H1 (cell line): Measurements from ENCODE around the gene MYO1F. TPM values are rescaled to one million over a fixed set of nuclear protein-coding genes. Genes with fewer than 3 reads are reported as not detected.

Experiments used
- CTCF ChIA-PET: fragments of 300-600 bp; sonication (Branson Sonifier 250); formaldehyde crosslinking; loops from one replicate; lab custom pipeline; 2021; ENCODE audit not compliant: partially characterized antibody; lab: Charles Lee
- POLR2A ChIA-PET: fragments of 300-600 bp; sonication (Branson Sonifier 250); formaldehyde crosslinking; loops from one replicate; lab custom pipeline; 2021; ENCODE audit warnings: inconsistent platforms; ENCODE audit not compliant: partially characterized antibody; lab: Charles Lee
- DNase-seq, 2 experiments: peaks; one replicate each; pipeline versions ENCODE4 v3.0.0 to v3.0.0-alpha.2; 2010 to 2022; ENCODE audit warnings: low spot score in 2 of 2, low read depth in 1 of 2, mixed read lengths in 1 of 2
- FAIRE-seq: peaks from 2 replicates; lab custom pipeline; 2011; peaks lifted over from hg19 to GRCh38; lab: Jason Lieb, UNC
- H2AFZ ChIP-seq: 2 replicates; pipeline ENCODE4 v1.8.1; 2012; ENCODE audit warnings: low read length, inconsistent platforms
- H2AK5ac ChIP-seq: 2 replicates; pipeline ENCODE4 v1.6.1; 2013; ENCODE audit warnings: low read depth, low read length
- H2BK120ac ChIP-seq: replicated peaks from 2 replicates; pipeline ENCODE3; 2013; ENCODE audit warnings: low read depth, low read length, inconsistent platforms
- H2BK12ac ChIP-seq: 2 replicates; pipeline ENCODE4 v1.6.1; 2013; ENCODE audit warnings: low read depth, low read length
- H2BK15ac ChIP-seq: 2 replicates; pipeline ENCODE4 v1.6.1; 2013; ENCODE audit warnings: low read length
- H2BK20ac ChIP-seq: 2 replicates; pipeline ENCODE4 v1.6.1; 2013; ENCODE audit warnings: low read length
- H2BK5ac ChIP-seq: 2 replicates; pipeline ENCODE4 v1.6.1; 2013; ENCODE audit warnings: low read depth, low read length
- H3K14ac ChIP-seq: 2 replicates; pipeline ENCODE4 v1.6.1; 2013; ENCODE audit warnings: inconsistent platforms; ENCODE audit not compliant: insufficient read length
- H3K18ac ChIP-seq: 2 replicates; pipeline ENCODE4 v1.6.1; 2013; ENCODE audit warnings: low read length; ENCODE audit errors: extremely low read depth
- H3K23ac ChIP-seq: 2 replicates; pipeline ENCODE4 v1.6.1; 2013; ENCODE audit warnings: inconsistent platforms; ENCODE audit not compliant: insufficient read length
- H3K23me2 ChIP-seq: 2 replicates; pipeline ENCODE4 v1.6.1; 2013; ENCODE audit warnings: low read depth, low read length
- H3K27ac ChIP-seq: 2 replicates; pipeline ENCODE4 v1.6.1; 2011; ENCODE audit warnings: low read depth, low read length, inconsistent platforms
- H3K27me3 ChIP-seq, 4 experiments: replicated peaks in 1 of 4; 1 replicate in 1 of 4; 2 replicates in 3 of 4; pipeline versions ENCODE4 v1.6.1 to v1.8.1; 2011 to 2013; ENCODE audit warnings: low read length in 3 of 4, mild to moderate bottlenecking in 3 of 4, inconsistent platforms in 2 of 4, mixed read lengths in 2 of 4, moderate library complexity in 1 of 4; ENCODE audit not compliant: control insufficient read depth in 3 of 4, insufficient read depth in 3 of 4; ENCODE audit errors: extremely low read depth in 1 of 4
- H3K36me3 ChIP-seq, 4 experiments: 2 replicates each; pipeline versions ENCODE4 v1.6.1 to v1.8.1; 2011 to 2013; ENCODE audit warnings: mild to moderate bottlenecking in 4 of 4, low read length in 3 of 4, moderate library complexity in 2 of 4, control low read depth in 1 of 4, inconsistent platforms in 1 of 4; ENCODE audit not compliant: insufficient read depth in 4 of 4, control insufficient read depth in 2 of 4
- H3K4ac ChIP-seq: replicated peaks from 2 replicates; pipeline ENCODE3; 2013; ENCODE audit warnings: low read length, low read depth, mixed read lengths, inconsistent platforms; ENCODE audit not compliant: insufficient read length
- H3K4me1 ChIP-seq, 4 experiments: replicated peaks in 1 of 4; 1 replicate in 1 of 4; 2 replicates in 3 of 4; pipeline versions ENCODE4 v1.6.1 to v1.8.1; 2011 to 2013; ENCODE audit warnings: low read length in 3 of 4, inconsistent platforms in 2 of 4, mixed read lengths in 1 of 4; ENCODE audit not compliant: insufficient read depth in 4 of 4, control insufficient read depth in 3 of 4
- H3K4me2 ChIP-seq, 2 experiments: 2 replicates each; pipeline versions ENCODE4 v1.6.1 to v1.8.1; 2011 to 2013; ENCODE audit warnings: low read depth in 2 of 2, low read length in 2 of 2, control low read depth in 1 of 2, inconsistent platforms in 1 of 2, mild to moderate bottlenecking in 1 of 2; ENCODE audit not compliant: insufficient read depth in 1 of 2
- H3K4me3 ChIP-seq, 4 experiments: fragments of 200-600, 300-600 bp in 1 of 4; sonication (generic), shearing (Covaris generic), sonication (Bioruptor Twin) in 1 of 4; 2 replicates each; pipeline versions ENCODE4 v1.5.1 to v1.8.1; 2011 to 2016; ENCODE audit warnings: low read length in 4 of 4, low read depth in 3 of 4, control low read depth in 2 of 4, inconsistent platforms in 2 of 4, mild to moderate bottlenecking in 2 of 4, mixed read lengths in 1 of 4, moderate library complexity in 1 of 4; ENCODE audit not compliant: insufficient read depth in 2 of 4; ENCODE audit errors: extremely low read depth in 1 of 4
- H3K56ac ChIP-seq: replicated peaks from 2 replicates; pipeline ENCODE3; 2013; ENCODE audit warnings: low read depth, mild to moderate bottlenecking, mixed read lengths, low read length, inconsistent platforms; ENCODE audit not compliant: insufficient read length
- H3K79me1 ChIP-seq: 2 replicates; pipeline ENCODE4 v1.6.1; 2013; ENCODE audit warnings: low read depth, low read length, control low read depth
- H3K79me2 ChIP-seq, 2 experiments: 2 replicates each; pipeline versions ENCODE4 v1.6.1 to v1.8.1; 2012 to 2013; ENCODE audit warnings: low read length in 2 of 2, mild to moderate bottlenecking in 2 of 2, inconsistent platforms in 1 of 2; ENCODE audit not compliant: insufficient read depth in 2 of 2, control insufficient read depth in 1 of 2
- H3K9ac ChIP-seq, 4 experiments: replicated peaks in 1 of 4; 1 replicate in 1 of 4; 2 replicates in 3 of 4; pipeline versions ENCODE4 v1.6.1 to v1.8.1; 2011 to 2013; ENCODE audit warnings: low read depth in 3 of 4, low read length in 3 of 4, control low read depth in 2 of 4, mild to moderate bottlenecking in 2 of 4, moderate library complexity in 2 of 4, inconsistent platforms in 1 of 4; ENCODE audit errors: extremely low read depth in 1 of 4
- H3K9me3 ChIP-seq, 2 experiments: 2 replicates each; pipeline versions ENCODE4 v1.6.1 to v1.8.1; 2012 to 2013; ENCODE audit warnings: mild to moderate bottlenecking in 2 of 2, moderate library complexity in 2 of 2, control low read depth in 1 of 2, inconsistent platforms in 1 of 2, low read depth in 1 of 2, low read length in 1 of 2, mixed read lengths in 1 of 2; ENCODE audit not compliant: insufficient read depth in 2 of 2
- H4K20me1 ChIP-seq, 2 experiments: replicated peaks in 1 of 2; 2 replicates each; pipeline versions ENCODE3 to v1.8.1; 2011 to 2013; ENCODE audit warnings: inconsistent platforms in 2 of 2, low read length in 2 of 2, mild to moderate bottlenecking in 1 of 2; ENCODE audit not compliant: insufficient read depth in 2 of 2, control insufficient read depth in 1 of 2
- H4K5ac ChIP-seq: 2 replicates; pipeline ENCODE4 v1.6.1; 2013; ENCODE audit warnings: low read length, low read depth, mixed read lengths, inconsistent platforms; ENCODE audit not compliant: insufficient read length
- H4K8ac ChIP-seq: 2 replicates; pipeline ENCODE4 v1.8.0; 2013; ENCODE audit warnings: mild to moderate bottlenecking, moderate library complexity, low read length, inconsistent platforms; ENCODE audit not compliant: insufficient read depth; ENCODE audit errors: extremely low read depth
- H4K91ac ChIP-seq: replicated peaks from 2 replicates; pipeline ENCODE3; 2013; ENCODE audit warnings: low read length, mixed read lengths, inconsistent platforms; ENCODE audit not compliant: insufficient read length
- FOSL1 ChIP-seq: IDR thresholded peaks from 2 replicates; pipeline ENCODE4 v1.6.1; 2011; ENCODE audit warnings: mild to moderate bottlenecking, low read depth, low read length, moderate library complexity; ENCODE audit not compliant: insufficient read depth
- JUN ChIP-seq: IDR thresholded peaks from 2 replicates; pipeline ENCODE4 v1.6.1; 2011; ENCODE audit warnings: low read depth, mild to moderate bottlenecking, improper control_type of control experiment, low read length
- RNF2 ChIP-seq: fragments of 200-900, 300-1000 bp; sonication (generic); IDR thresholded peaks from 2 replicates; pipeline ENCODE4 v1.7.1; 2016; ENCODE audit warnings: borderline replicate concordance, low read depth, mild to moderate bottlenecking, antibody characterized with exemption, low read length; ENCODE audit not compliant: poor library complexity, severe bottlenecking; ENCODE audit errors: missing control alignments
- RXRA ChIP-seq: IDR thresholded peaks from 2 replicates; pipeline ENCODE4 v1.6.1; 2011; ENCODE audit warnings: low read depth, mild to moderate bottlenecking, low read length, moderate library complexity; ENCODE audit not compliant: insufficient read depth
- SRF ChIP-seq: IDR thresholded peaks from 2 replicates; pipeline ENCODE4 v1.6.1; 2011; ENCODE audit warnings: mild to moderate bottlenecking, low read depth, low read length, moderate library complexity
- TEAD4 ChIP-seq: IDR thresholded peaks from 2 replicates; pipeline ENCODE4 v1.6.1; 2012; ENCODE audit warnings: low read depth, low read length, inconsistent platforms, mixed read lengths
- WGBS, 2 experiments: shearing (Covaris generic) in 1 of 2; methylation state at CpG; one replicate each; pipeline versions ENCODE4 v1.1.6 to v1.1.7; 2013 to 2015; ENCODE audit warnings: low lambda C conversion rate in 2 of 2, mixed read lengths in 2 of 2, inconsistent platforms in 1 of 2, low coverage in 1 of 2, missing lambda C conversion rate in 1 of 2; ENCODE audit not compliant: insufficient replicate concordance in 2 of 2, insufficient coverage in 1 of 2, insufficient read length in 1 of 2; ENCODE audit errors: extremely low coverage in 1 of 2, missing lambda C conversion rate in 1 of 2; 5-methylcytosine and 5-hydroxymethylcytosine counted together
- polyA plus RNA-seq, 7 experiments: library from polyadenylated mRNA; depleted of rRNA in 3 of 7; stranded (reverse) in 5 of 7; unstranded in 2 of 7; fragments of >200 nt in 5 of 7; fragments of 200-250 nt in 2 of 7; gene quantifications; 1 replicate in 5 of 7; 2 replicates in 1 of 7; 4 replicates in 1 of 7; pipeline versions ENCODE4 v1.2.1 to v1.2.3, GENCODE V29; 2011 to 2013; ENCODE audit warnings: missing spikeins in 2 of 7, mixed read lengths in 2 of 7
- total RNA-seq: library from RNA; stranded (reverse); fragmentation: NEBNext Ultra II Directional; extraction: Animal tissue kit (Norgen Biotek cat#: 25700); gene quantifications from 2 replicates; pipeline ENCODE4 v1.2.1, GENCODE V29; 2021

MYO1F gene
- total and polyA plus RNA-seq, 2 of the 8 experiments (the other 6 are each of a cell fraction or from before 2014, with no cell fraction given) = 1.4 to 4.6 TPM

GRCh38 chr19:8596168-8596567 is 18.9 kb upstream of the MYO1F start:
- H3K23ac ChIP-seq = no peak overlapping the region
- CTCF ChIA-PET = interaction anchor here (0.6 to 5.1 kb wide), 13 partner anchors 9 to 368 kb away, joined by 3 to 20 read pairs (median 4); no protein-coding TSS in a partner anchor

More at GRCh38 chr19:8596168-8596567, 18.9 kb upstream of the MYO1F start:
- no peak overlapping the region for H2BK15ac ChIP-seq
- no peak overlapping the region for H2BK20ac ChIP-seq
- no peaks in the 10 kb centered on the region; the same call in 1 of the 2 replicates for H3K79me1 ChIP-seq
- no peak overlapping the region for H3K14ac ChIP-seq
- no peak overlapping the region; the same call in 1 of the 2 replicates for H2BK5ac ChIP-seq
- peaks cover 0 to 5% (median under 1%) of the 10 kb centered on the region in 4 experiments; a peak in 4 of 7 replicates for H3K4me1 ChIP-seq
- no peak overlapping the region for H2BK120ac ChIP-seq
- H3K18ac ChIP-seq = no peak overlapping the region
- no peak overlapping the region for H3K56ac ChIP-seq
- 93% methylated on average over 12 of the region's 23 CpGs; no CpG with 5 or more reads in 1 of the 2 experiments for WGBS, 2 experiments
- H3K79me2 ChIP-seq = no peaks in the 10 kb centered on the region
- no peak overlapping the region for H4K5ac ChIP-seq
- no peaks in the 10 kb centered on the region; a peak in 1 of 7 replicates for H3K27me3 ChIP-seq
- TF ChIP-seq TEAD4 = 0 out of 2 replicates have a peak, but pooled peaks have one; percentile 8
- no peak for TF ChIP-seq JUN
- no peak for TF ChIP-seq SRF
- TF ChIP-seq RNF2 = no peak
- no peak for TF ChIP-seq RXRA
- TF ChIP-seq FOSL1 = no peak
- TF ChIP-seq, all 59 proteins: peak for 1
- H4K91ac ChIP-seq = no peak overlapping the region
- DNase-seq = no peak
- no peak for FAIRE-seq
- no peak overlapping the region; a peak in 1 of 7 replicates for H3K9ac ChIP-seq
- H2AFZ ChIP-seq = no peak overlapping the region
- no peak overlapping the region for H3K4me2 ChIP-seq
- H3K27ac ChIP-seq = no peak overlapping the region
- H2BK12ac ChIP-seq = no peak overlapping the region
- H3K36me3 ChIP-seq = peaks cover 0 to 11% (median 4%) of the 10 kb centered on the region in 4 experiments; a peak in 3 of 8 replicates
- peaks cover 3 to 5% of the 10 kb centered on the region in 2 experiments; a peak in 1 of 4 replicates for H3K9me3 ChIP-seq
- H4K8ac ChIP-seq = no peak overlapping the region
- H2AK5ac ChIP-seq = no peak overlapping the region
- H3K23me2 ChIP-seq = peaks cover 9% of the 10 kb centered on the region; the same call in 1 of the 2 replicates
- H4K20me1 ChIP-seq = peaks cover 0 to 3% of the 10 kb centered on the region in 2 experiments
- no peak overlapping the region for H3K4ac ChIP-seq
- POLR2A ChIA-PET = interaction anchor here (0.7 to 7.9 kb wide), 4 partner anchors 10 to 70 kb away, joined by 3 to 117 read pairs (median 4); partner anchors contain the start of gene MYO1F
- no peak overlapping the region for H3K4me3 ChIP-seq
